NCI-H510A treated with DMSO at 0.1 percent for 48 hours (cell line): ENCODE data around the gene HNRNPC.
"Not testable (repeated sequence)": the region's sequence is repeated elsewhere in the genome, so short reads cannot be mapped to it uniquely, and the experiment has no call there.

Source experiments
- DNase-seq: peaks from one replicate; lab custom pipeline; 2025; lab: John Stamatoyannopoulos, UW

HNRNPC gene

GRCh38 chr14:21191809-21192446 is 77.3 kb downstream of the HNRNPC start:
- peak; percentile 87 for DNase-seq

GRCh38 chr14:21191261-21191808 is 77.9 kb downstream of the HNRNPC start:
- DNase-seq, result no peak

DNA sequence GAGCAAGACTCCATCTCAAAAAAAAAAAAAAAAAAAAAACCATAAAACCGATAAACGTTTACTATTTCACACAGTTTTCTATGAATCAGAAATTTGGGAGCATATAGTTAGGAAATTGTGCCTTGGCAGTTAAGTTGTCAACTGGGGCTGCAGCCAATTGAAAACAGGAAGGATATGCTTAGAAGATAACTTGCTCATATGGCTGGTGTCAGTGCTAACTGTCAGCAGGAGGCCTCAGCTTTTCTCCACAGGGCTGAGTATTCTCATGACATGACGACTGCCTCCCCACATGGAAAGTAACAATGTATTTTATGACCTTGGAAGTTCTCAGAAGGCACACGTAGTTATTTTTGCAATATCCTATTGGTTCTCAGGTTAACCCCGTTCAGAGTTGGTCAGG is 83.8 kb downstream of the HNRNPC start:
- DNase-seq, result no peak

DNA sequence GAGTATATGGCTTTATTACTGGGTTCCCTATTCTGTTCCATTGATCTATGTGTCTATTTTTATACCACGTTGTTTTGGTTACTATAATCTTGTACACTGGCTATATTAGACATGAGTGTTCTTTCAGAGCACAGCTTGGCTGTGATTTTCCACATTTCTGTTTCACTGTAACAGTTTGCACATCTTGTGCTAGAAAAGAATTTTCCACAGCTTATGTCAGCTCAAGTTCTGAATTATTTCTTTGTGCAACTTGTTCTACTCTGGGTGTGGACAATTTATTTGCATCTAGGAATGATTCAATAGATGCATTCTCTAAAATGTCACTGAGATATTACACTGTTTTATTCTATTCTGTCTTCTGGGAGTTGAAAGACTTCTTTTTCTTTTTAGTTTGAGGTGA is 85.0 kb downstream of the HNRNPC start:
- no peak for DNase-seq

DNA sequence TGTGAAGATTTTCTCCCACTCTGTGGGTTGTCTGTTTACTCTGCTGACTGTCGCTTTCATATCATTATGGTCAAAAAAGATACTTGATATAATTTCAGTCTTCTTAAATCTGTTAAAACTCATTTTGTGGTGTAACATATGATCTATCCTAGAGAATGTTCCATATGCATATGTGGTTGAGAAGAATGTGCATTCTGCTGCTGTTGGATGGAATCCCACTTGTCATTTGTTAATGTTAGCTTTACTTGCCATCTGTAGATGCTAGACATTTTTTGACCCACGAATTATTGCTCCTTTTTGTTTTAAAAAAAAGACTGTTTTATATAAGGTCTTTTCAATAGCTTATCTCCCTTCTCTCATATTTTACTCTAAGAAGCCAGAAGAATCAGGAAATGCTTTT is 87.1 kb downstream of the HNRNPC start:
- no peak for DNase-seq

DNA sequence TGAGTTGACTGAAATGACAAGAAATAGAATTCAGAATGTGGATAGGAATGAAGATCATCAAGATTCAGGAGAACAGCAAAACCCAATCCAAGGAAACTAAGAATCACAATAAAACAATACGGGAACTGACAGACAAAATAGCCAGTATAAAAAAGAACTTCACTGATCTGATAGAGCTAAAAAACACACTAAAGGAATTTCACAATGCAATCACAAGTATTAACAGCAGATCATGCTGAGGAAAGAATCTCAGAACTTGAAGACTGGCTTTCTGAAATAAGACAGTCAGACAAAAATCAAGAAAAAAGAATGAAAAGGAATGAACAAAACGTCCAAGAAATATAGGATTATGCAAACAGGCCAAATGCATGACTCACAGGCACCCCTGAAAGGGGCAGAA is 98.1 kb downstream of the HNRNPC start:
- DNase-seq, result no peak

DNA sequence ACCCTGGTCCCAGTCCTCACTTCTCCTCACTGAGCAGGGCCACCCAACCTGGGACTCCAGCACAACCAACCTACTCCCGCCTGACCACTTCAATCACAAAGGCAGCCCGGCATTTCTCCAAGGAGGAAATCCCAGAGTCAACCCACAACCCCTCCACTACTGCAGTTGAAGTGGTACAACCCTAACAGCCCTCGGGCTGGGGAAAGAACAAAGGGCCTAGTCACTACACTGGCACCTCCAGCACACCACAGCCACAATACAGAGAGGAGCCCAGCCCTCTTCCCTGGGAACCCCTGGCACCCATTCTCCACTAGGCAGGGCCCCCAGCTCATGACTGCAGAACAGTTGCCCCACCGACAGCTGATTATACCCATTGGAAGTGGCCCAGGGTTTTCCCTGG is 99.7 kb downstream of the HNRNPC start:
- no peak for DNase-seq

DNA sequence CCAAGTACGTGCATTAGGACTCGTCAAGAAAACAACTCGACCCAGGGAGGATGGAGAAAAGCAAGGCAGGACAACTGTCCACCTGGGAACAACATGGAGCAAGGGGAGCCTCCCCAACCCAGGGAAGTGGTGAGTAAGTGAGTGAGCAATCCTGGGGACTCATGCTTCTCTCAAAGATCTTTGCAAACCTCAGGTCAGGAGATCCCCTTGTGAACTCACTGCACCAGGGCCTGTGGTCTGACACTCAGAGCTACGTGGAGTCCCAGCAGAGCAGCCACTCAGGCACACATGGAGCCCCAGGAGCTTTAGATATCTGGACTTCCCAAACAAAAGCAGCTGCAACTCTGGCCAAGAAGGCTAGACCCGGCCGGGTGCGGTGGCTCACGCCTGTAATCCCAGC is 101.2 kb downstream of the HNRNPC start:
- no peak for DNase-seq

- DNase-seq, result not testable (repeated sequence)
Observed at GRCh38 chr14:21165670-21166069, 103.6 kb downstream of the HNRNPC start.

GRCh38 chr14:21165002-21165605 is 104.1 kb downstream of the HNRNPC start:
- not testable (repeated sequence) for DNase-seq

DNA sequence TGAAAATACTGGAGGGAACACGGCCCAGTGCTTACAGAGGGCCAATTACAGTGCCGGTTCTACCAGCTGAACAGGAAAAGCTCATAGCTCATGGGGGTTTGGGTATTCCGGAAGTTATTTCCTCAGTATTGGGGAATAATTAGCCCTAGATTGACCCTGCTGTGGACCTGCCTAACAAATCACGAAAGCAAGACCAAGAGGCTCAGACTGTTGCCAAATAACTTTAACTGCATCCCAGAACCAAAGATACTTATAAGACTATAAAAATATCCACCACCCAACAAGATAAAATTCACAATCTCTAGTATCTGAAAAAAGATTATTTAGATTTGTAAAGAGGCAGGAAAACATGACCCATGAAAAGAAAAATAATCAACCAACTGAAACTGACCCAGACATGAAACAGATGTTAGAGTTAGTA is 105.4 kb downstream of the HNRNPC start:
- DNase-seq, result no peak

DNA sequence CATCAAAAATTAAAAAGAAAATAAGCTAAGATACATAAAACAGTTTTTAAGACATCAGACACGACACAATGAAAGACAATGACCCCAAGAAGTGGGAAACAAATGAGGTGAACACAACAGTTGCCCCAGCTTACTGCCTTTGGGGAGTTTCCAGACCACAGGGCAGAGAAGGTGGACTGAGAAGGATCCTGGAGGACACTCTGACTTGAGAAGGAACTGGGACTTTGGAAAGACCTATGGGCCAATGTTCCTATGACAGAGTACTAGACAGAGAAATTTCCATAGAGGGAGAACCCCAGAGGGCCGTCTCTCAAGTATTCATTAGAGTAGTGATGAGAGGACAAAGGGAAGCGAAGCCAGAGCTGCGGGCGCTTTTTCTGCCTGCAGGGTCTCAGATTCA is 107.2 kb downstream of the HNRNPC start:
- no peak for DNase-seq

- DNase-seq, result no peak
Observed at GRCh38 chr14:21160061-21160610, 109.1 kb downstream of the HNRNPC start.
